ENCODE results near the gene KRTAP9-2.

GRCh38 chr17:41190328-41190727 is 36.1 kb upstream of the KRTAP9-2 start:
- TF ChIP-seq, protein P1, sequence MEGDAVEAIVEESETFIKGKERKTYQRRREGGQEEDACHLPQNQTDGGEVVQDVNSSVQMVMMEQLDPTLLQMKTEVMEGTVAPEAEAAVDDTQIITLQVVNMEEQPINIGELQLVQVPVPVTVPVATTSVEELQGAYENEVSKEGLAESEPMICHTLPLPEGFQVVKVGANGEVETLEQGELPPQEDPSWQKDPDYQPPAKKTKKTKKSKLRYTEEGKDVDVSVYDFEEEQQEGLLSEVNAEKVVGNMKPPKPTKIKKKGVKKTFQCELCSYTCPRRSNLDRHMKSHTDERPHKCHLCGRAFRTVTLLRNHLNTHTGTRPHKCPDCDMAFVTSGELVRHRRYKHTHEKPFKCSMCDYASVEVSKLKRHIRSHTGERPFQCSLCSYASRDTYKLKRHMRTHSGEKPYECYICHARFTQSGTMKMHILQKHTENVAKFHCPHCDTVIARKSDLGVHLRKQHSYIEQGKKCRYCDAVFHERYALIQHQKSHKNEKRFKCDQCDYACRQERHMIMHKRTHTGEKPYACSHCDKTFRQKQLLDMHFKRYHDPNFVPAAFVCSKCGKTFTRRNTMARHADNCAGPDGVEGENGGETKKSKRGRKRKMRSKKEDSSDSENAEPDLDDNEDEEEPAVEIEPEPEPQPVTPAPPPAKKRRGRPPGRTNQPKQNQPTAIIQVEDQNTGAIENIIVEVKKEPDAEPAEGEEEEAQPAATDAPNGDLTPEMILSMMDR (conservative IDR thresholded peaks at IDR 0.05), result no peak
- TF ChIP-seq ZFX (IDR thresholded peaks at IDR 0.05), result no peak
